A549 (cell line): ENCODE results near the gene ZNF248.
"Not testable (repeated sequence)": the region's sequence is repeated elsewhere in the genome, so short reads cannot be mapped to it uniquely, and the experiment has no call there.

Source experiments
- BHLHE40 ChIP-seq: IDR thresholded peaks from 2 replicates; pipeline ENCODE4 v1.6.1; 2012; ENCODE audit warnings: low read depth, low read length, inconsistent platforms
- CEBPB ChIP-seq, 2 experiments: fragments of >200 bp in 1 of 2; sonication (Bioruptor Twin) in 1 of 2; formaldehyde crosslinking in 1 of 2; IDR thresholded peaks; 2 replicates each; pipeline ENCODE4 v1.6.1; 2012 to 2016
- CTCF ChIP-seq: fragments of >200 bp; sonication (Bioruptor Twin); formaldehyde crosslinking; IDR thresholded peaks from 3 replicates; pipeline ENCODE4 v1.5.1; 2016
- MAX ChIP-seq: IDR thresholded peaks from 2 replicates; pipeline ENCODE4 v1.6.1; 2012
- POLR2A ChIP-seq: IDR thresholded peaks from 2 replicates; pipeline ENCODE4 v1.6.1; 2012; ENCODE audit warnings: mild to moderate bottlenecking, low read length
- RAD21 ChIP-seq, 2 experiments: fragments of >200 bp in 1 of 2; sonication (Bioruptor Twin) in 1 of 2; formaldehyde crosslinking in 1 of 2; IDR thresholded peaks in 1 of 2; conservative IDR thresholded peaks in 1 of 2; 2 replicates in 1 of 2; 3 replicates in 1 of 2; pipeline ENCODE4 v1.6.1; 2012 to 2018; ENCODE audit warnings: inconsistent platforms in 1 of 2
- RARB ChIP-seq: fragments of 250-450 bp; sonication (Bioruptor Pico); IDR thresholded peaks from 2 replicates; pipeline ENCODE4 v1.8.0; 2021; ENCODE audit warnings: mild to moderate bottlenecking, moderate library complexity
- RCOR1 ChIP-seq: fragments of 150-350 bp; IDR thresholded peaks from 2 replicates; pipeline ENCODE4 v1.6.1; 2014; ENCODE audit warnings: antibody characterized with exemption, low read length, low read depth

- TF ChIP-seq RCOR1; CEBPB (IDR thresholded peaks at IDR 0.05); BHLHE40; RARB (CRISPR knock-in tag); CTCF; POLR2A; MAX; RAD21 (conservative IDR thresholded peaks at IDR 0.05 in 1 of 2, IDR thresholded peaks at IDR 0.05 in 1 of 2): not testable (repeated sequence)
Measured at GRCh38 chr10:37738241-37738640, 119.2 kb downstream of the ZNF248 start.
